GF-D8 (cell line): ENCODE data around the gene HSPB9.

Source experiments
- DNase-seq: peaks from one replicate; lab custom pipeline; 2025; lab: John Stamatoyannopoulos, UW

The HSPB9 gene

GRCh38 chr17:42101513-42102292, 20.9 kb upstream of the HSPB9 start:
- no peak for DNase-seq

DNA sequence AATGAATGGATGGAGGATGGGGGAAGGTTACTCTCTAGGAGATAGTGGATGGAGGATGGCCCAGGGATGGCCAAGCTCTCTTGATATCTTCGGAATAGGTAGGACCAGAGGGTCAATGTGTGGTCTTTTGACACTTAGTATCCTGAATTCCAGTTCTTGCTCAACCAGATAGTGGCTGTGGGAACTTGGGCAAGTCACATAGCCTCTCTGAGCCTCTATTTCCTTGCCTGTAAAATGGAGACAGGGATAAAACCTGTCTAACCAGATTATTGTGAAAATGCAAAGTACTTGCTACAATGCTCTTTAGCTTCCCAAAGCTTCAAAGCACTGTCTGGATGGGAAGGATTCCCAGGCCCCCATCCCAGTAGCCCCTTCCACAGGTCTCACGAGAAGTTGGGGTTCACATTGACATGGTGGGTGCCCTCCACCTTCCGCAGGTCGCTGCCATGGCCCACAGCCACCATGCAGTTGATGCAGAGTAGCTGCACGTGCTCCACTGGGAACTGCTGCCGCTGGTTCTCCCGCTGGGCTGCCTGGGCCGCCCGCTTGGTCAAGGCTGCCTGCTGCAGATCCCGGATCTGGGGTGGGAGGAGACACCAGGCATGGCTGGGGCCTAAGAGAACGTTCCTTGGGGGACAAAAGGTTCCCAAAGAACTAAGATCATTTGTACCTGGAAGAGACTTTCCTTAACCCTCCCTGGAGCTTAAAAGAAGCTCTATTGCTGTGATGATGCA, 19.2 kb upstream of the HSPB9 start:
- no peak for DNase-seq

DNA sequence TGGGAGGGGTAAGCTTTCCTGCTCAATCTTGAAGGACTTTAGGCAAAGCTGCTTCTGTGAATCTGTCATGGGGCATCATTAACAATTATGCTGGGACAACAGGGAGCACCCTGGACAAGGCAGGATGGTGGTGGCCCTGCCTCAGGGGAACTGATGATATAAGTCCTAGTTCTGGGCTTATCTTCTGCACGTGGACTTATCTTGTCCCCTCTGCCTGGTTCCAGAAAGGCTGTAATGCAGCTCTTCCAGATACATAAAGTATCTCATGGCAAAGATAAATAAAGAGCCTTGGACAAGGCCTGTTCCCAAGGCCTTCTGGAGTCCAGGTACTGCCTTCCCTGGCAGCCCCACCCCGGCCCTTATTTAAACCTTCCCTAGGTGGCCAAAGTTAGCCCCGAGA, 18.3 kb upstream of the HSPB9 start:
- DNase-seq = no peak

- DNase-seq = no peak
Observed at GRCh38 chr17:42106009-42106408, 16.6 kb upstream of the HSPB9 start.

DNA sequence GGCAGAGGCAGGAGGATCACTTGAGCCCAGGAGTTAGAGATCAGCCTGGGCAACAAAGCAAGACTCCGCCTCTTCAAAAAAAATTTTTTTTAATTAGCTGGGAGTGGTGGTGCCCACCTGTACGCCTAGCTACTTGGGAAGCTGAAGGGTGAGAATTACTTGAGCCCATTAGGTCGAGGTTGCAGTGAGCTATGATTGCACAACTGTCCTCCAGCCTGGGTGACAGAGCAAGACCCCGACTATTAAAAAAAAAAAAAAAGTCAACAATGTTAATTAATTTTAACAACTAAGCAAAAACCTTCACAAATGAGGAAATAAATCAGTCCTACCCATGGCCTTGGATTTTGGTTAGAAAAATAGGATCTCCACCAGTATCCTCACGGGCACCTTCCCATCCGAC, 15.5 kb upstream of the HSPB9 start:
- DNase-seq = no peak

GRCh38 chr17:42107597-42108576, 14.7 kb upstream of the HSPB9 start:
- no peak for DNase-seq

DNA sequence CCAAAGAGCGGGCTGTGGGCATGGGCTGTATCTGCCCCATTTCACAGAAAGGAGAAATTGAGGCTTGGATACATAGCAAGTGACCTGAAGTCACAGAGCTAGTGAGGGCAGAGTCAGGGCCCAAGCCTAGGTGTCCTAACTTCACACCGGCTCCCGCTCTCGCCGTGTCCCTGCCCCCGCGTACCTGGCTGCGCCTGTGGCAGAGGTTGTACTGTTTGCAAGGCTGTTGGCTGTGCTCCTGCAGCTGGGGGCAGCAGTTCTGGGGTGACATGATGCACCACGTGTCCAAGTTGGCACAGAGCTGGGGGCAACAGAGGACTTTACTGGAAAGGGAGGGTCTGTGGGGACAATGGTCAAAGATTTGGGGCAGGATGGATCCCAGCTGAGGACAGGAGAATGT, 13.5 kb upstream of the HSPB9 start:
- DNase-seq = no peak

GRCh38 chr17:42110301-42111264, 12.0 kb upstream of the HSPB9 start:
- DNase-seq = no peak

GRCh38 chr17:42111265-42111636, 11.4 kb upstream of the HSPB9 start:
- no peak for DNase-seq

GRCh38 chr17:42111871-42112551, 10.6 kb upstream of the HSPB9 start:
- no peak for DNase-seq

- DNase-seq = peak; percentile 50
Observed at GRCh38 chr17:42112552-42113176, 9.9 kb upstream of the HSPB9 start, which contains the start of gene DHX58. DHX58 (minus strand) TSS chr17:42112714; CDS start chr17:42111892, 822 bp downstream.

- DNase-seq = no peak
Observed at GRCh38 chr17:42113293-42114069, 9.1 kb upstream of the HSPB9 start.

GRCh38 chr17:42114118-42114517, 8.5 kb upstream of the HSPB9 start:
- DNase-seq = no peak

DNA sequence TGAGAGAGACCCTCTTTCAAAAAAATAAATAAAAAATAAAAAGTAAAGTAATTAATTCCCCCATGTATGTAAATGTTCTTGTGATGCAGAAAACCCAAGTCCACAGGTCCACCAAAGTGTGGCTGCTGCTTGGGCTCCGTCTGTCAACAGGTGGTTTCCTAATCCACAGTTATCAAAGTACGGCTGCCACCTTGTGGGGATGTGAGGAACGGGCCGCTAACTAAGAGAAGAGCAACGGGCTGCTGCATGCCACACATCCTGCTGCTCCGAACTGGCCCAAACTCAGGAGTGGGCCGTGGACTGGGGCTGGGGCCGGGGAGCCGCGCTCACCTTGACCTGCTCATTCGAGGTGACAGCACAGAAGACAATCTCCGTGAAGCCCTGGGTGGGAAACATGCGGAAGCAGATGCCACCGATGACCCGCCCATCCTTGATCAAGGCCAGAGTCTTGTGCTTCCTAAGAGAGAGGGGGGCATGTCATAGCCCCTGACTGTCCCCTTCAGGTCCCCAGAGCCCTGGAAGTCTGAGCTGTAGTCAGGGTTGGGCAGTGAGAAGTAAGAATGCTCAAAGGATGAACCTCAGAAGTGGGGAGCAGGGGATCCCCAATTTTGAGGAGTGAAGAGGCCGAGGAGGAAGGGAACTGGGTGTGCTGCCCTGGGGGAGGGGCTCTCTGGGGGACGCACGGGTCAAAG, 5.8 kb upstream of the HSPB9 start:
- DNase-seq = no peak

GRCh38 chr17:42117397-42118125, 5.0 kb upstream of the HSPB9 start:
- no peak for DNase-seq

- no peak for DNase-seq
Observed at GRCh38 chr17:42118126-42118510, 4.5 kb upstream of the HSPB9 start.

DNA sequence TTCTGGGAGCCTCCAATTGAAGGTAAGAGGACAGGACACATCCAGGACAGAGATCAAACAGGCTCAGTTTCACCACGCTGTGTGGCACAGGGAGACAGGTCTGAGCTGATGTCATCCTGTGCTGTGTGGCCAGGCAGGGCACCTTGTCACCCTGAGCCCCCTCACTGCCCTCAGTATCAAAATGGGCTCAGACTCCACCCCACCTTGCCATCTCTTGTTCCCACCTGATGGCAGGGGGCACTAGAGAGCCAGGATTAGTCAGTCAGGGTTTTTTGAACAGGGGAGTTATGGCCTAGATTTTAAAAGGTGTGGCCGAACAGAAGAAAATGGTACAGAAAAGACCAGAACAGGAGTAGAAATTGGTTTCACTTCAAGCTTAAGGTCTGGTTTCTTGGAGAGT, 4.1 kb upstream of the HSPB9 start:
- DNase-seq = no peak

DNA sequence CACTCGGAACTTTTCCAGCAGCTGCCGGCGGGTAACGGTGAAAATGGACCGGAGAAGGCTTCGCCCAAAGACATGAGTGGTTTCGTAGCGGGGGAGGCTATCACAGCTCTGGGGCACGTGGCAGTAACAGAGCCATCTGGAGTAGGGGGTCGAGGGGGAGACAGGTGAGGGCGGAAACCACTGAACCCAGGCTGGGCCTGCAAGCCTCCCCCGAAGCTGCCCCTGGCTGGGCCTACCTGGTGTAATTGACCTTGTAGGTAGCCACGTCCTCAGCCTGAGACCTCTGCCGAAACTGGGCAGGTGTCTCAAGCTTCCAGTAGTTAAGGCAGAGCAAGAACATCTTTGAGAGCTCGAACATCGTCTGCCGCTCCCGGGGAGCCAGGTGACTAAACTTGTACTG, 3.3 kb upstream of the HSPB9 start:
- DNase-seq = no peak
